GM19193 (cell line): ENCODE results near the gene BLOC1S3.

Experiments used
- POLR2A ChIP-seq: IDR thresholded peaks from 4 replicates; pipeline ENCODE4 v1.6.1; 2011; ENCODE audit not compliant: insufficient read depth, insufficient read length; ENCODE audit errors: extremely low read depth

Gene BLOC1S3

GRCh38 chr19:45166723-45167252 lies 11.8 kb upstream of the BLOC1S3 start:
- TF ChIP-seq POLR2A: no peak

- TF ChIP-seq POLR2A: no peak
Measured at GRCh38 chr19:45168767-45169351, 9.7 kb upstream of the BLOC1S3 start.

GRCh38 chr19:45169602-45170001 lies 9.0 kb upstream of the BLOC1S3 start:
- no peak for TF ChIP-seq POLR2A

- no peak for TF ChIP-seq POLR2A
Measured at GRCh38 chr19:45170146-45171106, 8.2 kb upstream of the BLOC1S3 start.

DNA sequence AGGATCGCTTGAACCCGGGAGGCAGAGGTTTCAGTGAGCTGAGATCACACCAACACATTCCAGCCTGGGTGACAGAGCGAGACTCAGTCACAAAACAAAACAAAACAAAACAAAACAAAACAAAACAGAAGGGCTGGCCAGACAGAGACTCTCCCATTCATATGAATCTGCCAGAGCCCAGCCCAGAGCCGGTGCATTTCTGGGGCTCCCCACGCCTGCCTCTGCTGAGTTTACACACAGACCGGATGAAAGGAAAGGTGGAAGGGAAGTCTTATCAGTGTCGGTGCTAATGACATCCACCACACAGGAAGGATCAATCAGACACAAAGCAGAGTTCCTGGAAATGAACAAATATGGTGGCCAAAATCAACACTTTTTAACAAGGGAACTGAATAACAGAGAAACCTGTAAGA lies 7.4 kb upstream of the BLOC1S3 start:
- TF ChIP-seq POLR2A: no peak

- TF ChIP-seq POLR2A: no peak
Measured at GRCh38 chr19:45172173-45172572, 6.4 kb upstream of the BLOC1S3 start.

DNA sequence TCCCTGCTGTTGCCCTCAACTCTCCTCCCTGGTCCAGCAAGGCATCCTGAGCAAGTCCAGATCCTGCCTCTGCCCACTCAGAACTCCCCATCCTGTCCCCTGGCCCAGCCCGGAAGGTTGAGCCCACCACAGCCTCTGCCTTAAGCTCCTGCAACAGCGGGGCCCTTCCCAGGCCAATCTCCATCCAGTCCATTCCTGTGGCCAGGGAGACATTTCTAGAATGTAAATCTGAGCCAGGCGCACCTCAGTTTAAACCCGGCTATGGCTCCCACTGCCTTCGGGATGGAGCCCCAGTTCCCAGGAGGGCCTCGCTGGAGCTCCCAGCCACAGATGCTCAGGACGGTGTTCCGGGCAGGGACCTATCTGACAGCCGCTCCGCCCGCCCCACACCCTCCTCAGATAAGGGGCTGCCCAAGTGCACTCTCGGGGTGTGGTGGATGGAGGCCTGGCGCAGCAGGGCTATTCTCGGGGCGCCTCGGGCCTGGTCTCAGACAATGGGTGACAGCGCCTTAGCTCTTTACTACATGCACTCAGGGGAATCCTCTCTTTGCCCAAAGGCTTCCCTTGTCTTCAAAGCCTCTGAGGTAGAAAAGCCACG lies 5.9 kb upstream of the BLOC1S3 start:
- no peak for TF ChIP-seq POLR2A

DNA sequence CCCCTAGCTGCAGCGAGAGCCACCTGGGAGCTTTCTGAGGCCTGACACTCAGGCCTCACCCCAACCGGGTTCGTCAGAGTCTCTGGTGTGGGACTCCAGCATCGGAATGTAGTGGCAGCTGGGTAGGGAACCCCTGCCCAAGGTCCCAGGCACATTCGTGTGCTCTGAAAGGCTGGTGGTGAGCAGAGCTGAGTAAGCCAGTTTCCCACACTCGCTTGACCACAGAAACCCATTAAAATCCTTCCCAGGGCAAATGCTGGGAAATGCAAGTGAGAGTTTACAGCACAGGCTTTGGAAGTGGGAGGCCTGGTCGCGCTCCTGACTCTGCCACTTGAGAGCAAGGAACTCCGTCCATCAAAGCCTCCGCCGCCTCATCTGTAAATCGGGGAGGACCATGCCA lies 4.8 kb upstream of the BLOC1S3 start:
- TF ChIP-seq POLR2A: no peak

GRCh38 chr19:45175515-45176345 lies 2.9 kb upstream of the BLOC1S3 start:
- TF ChIP-seq POLR2A: no peak

GRCh38 chr19:45177817-45178261 lies 745 bp upstream of the BLOC1S3 start, which contains the start of gene TRAPPC6A:
Gene TRAPPC6A (minus strand): TSS chr19:45178237. CDS start chr19:45178218, 19 bp downstream.
- TF ChIP-seq POLR2A: peak; percentile 73

- no peak for TF ChIP-seq POLR2A
Measured at GRCh38 chr19:45179072-45179891, 698 bp downstream of the BLOC1S3 start.

DNA sequence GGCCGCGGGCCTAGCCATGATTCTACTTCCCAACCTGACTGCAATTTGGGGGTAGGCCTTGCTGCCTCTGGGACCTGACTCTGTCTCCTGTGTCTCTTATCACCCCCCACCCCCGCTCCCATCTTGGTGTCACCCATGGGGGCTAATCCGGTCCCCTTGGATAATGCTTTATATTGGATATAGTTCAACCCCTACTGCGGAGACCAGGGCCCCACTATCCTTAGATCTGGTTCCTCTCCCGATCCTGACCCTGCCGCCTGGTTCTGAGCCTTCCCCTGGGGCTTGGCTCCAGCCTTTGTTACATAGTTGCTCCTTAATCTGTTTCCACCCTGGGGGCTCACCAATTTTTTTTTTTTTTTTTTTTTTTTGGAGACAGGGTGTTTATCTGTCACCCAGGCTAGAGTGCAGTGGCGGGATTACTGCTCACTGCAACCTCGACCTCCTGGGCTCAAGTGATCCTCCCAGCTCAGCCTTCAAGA lies 1.3 kb downstream of the BLOC1S3 start:
- no peak for TF ChIP-seq POLR2A

DNA sequence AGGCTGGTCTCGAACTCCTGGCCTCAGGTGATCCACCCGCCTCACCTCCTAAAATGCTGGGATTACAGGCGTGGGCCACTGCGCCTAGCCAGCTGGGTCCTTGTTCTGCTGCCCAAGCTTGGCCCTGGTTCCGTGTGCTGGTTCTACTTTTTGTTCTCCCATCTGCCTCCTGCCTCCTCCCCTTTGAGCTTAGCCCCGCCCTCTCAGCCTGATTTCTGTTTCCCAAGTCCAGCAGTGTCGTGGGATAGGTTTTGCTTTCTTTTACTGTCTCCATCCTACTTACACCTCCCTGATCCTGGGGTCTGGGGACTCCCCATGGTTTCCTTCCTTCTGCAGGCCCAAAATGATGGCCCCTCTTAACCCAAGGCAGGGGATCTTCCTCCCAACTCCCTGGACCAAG lies 2.4 kb downstream of the BLOC1S3 start:
- TF ChIP-seq POLR2A: no peak
